ENCODE data around the gene ITK.

GRCh38 chr5:157143127-157143971 is 37.3 kb upstream of the ITK start:
- TF ChIP-seq POLR2A (IDR thresholded peaks at IDR 0.05) = no peak
- TF ChIP-seq CTCF (IDR thresholded peaks at IDR 0.05) = no peak

Data from testis (tissue), 2 donors.